HepG2 (cell line): ENCODE data around the gene RASIP1. TPM values are rescaled to one million over a fixed set of nuclear protein-coding genes. Genes with fewer than 3 reads are reported as not detected.

ENCODE experiments used
- ATAC-seq: fragments of 200-7000 bp; cut with Tn5 transposase; 3 replicates; pipeline ENCODE4 v1.9.1; 2020; ENCODE audit warnings: mild to moderate bottlenecking, moderate library complexity
- BruUV-seq: library from RNA; stranded (reverse); fragments of 400-500 nt; replicated peaks from 2 replicates; lab custom pipeline; 2021; lab: Mats Ljungman, UMichigan
- CTCF ChIA-PET: fragments of 300-600 bp; formaldehyde crosslinking; extraction: SDS; loops from one replicate; lab custom pipeline; 2021; ENCODE audit warnings: low total read pairs, inconsistent platforms, low intra/inter-chr PET ratio; lab: Yijun Ruan, JAX
- POLR2A ChIA-PET: fragments of 350-600 bp; sonication (Branson Sonifier 250); formaldehyde crosslinking; loops from one replicate; lab custom pipeline; 2020; ENCODE audit warnings: antibody characterized with exemption, inconsistent platforms; lab: Yijun Ruan, JAX
- DNase-seq: peaks from one replicate; pipeline ENCODE4 v3.0.0-alpha.2; 2015; ENCODE audit warnings: low spot score
- FAIRE-seq: peaks from 3 replicates; lab custom pipeline; 2011; peaks lifted over from hg19 to GRCh38; lab: Jason Lieb, UNC
- H2AFZ ChIP-seq: one replicate; pipeline ENCODE4 v1.6.1; 2011; ENCODE audit warnings: low read length, inconsistent platforms
- H3K27ac ChIP-seq: fragments of 300-600 bp; 3 replicates; pipeline ENCODE4 v1.8.0; 2011; ENCODE audit warnings: mixed run types, mild to moderate bottlenecking, mixed read lengths, low read length, inconsistent platforms; ENCODE audit not compliant: insufficient read depth; ENCODE audit errors: extremely low read length
- H3K27me3 ChIP-seq, 2 experiments: fragments of 200-600 bp in 1 of 2; 2 replicates in 1 of 2; 3 replicates in 1 of 2; pipeline versions ENCODE4 v1.6.0 to v1.8.0; 2011; ENCODE audit warnings: low read length in 2 of 2, mild to moderate bottlenecking in 2 of 2, moderate library complexity in 2 of 2, inconsistent platforms in 1 of 2; ENCODE audit not compliant: insufficient read depth in 2 of 2, control insufficient read depth in 1 of 2
- H3K36me3 ChIP-seq, 2 experiments: fragments of 200-600 bp in 1 of 2; replicated peaks in 1 of 2; 2 replicates in 1 of 2; 3 replicates in 1 of 2; pipeline versions ENCODE4 v1.5.1 to v1.8.0; 2011; ENCODE audit warnings: low read length in 2 of 2, inconsistent platforms in 1 of 2; ENCODE audit not compliant: insufficient read depth in 2 of 2, control insufficient read depth in 1 of 2
- H3K4me1 ChIP-seq: 2 replicates; pipeline ENCODE4 v1.5.1; 2012; ENCODE audit warnings: low read length, inconsistent platforms; ENCODE audit not compliant: insufficient read depth
- H3K4me2 ChIP-seq: 2 replicates; pipeline ENCODE4 v1.6.0; 2011; ENCODE audit warnings: low read depth, low read length, inconsistent platforms
- H3K4me3 ChIP-seq, 3 experiments: fragments of 200-600 bp in 1 of 3; sonication (generic), shearing (Covaris generic) in 1 of 3; replicated peaks in 1 of 3; 2 replicates each; pipeline ENCODE4 v1.5.1; 2011 to 2016; ENCODE audit warnings: low read length in 3 of 3, inconsistent platforms in 2 of 3, low read depth in 2 of 3, mild to moderate bottlenecking in 2 of 3, control low read depth in 1 of 3, mixed read lengths in 1 of 3; ENCODE audit not compliant: insufficient read depth in 1 of 3
- H3K79me2 ChIP-seq: one replicate; pipeline ENCODE4 v1.6.1; 2011; ENCODE audit warnings: low read length, inconsistent platforms; ENCODE audit not compliant: insufficient read depth
- H3K9ac ChIP-seq: 2 replicates; pipeline ENCODE4 v1.6.0; 2011; ENCODE audit warnings: mild to moderate bottlenecking, low read depth, low read length, inconsistent platforms; ENCODE audit not compliant: insufficient read depth
- H3K9me3 ChIP-seq: 2 replicates; pipeline ENCODE4 v1.5.1; 2012; ENCODE audit warnings: mild to moderate bottlenecking, low read length
- H4K20me1 ChIP-seq: 2 replicates; pipeline ENCODE4 v1.6.0; 2011; ENCODE audit warnings: inconsistent platforms, mild to moderate bottlenecking, low read length, moderate library complexity; ENCODE audit not compliant: insufficient read depth
- ASH2L ChIP-seq: fragments of 300-600, 200-600 bp; sonication (generic); IDR thresholded peaks from 2 replicates; pipeline ENCODE4 v1.7.0; 2017; ENCODE audit warnings: low read depth, mild to moderate bottlenecking, moderate library complexity, mixed read lengths, low read length; ENCODE audit not compliant: insufficient read length
- ATF4 ChIP-seq, 2 experiments: fragments of 450-650 bp in 1 of 2; sonication (generic) in 1 of 2; formaldehyde crosslinking; IDR thresholded peaks; 2 replicates each; pipeline versions ENCODE4 v1.5.0 to v1.8.0; 2020 to 2022; ENCODE audit warnings: mild to moderate bottlenecking in 1 of 2, missing genetic modification reagents in 1 of 2
- ATF7-NPFF ChIP-seq: sonication (generic); formaldehyde crosslinking; IDR thresholded peaks from 2 replicates; pipeline ENCODE4 v1.8.1; 2023; ENCODE audit warnings: mild to moderate bottlenecking, low read depth, missing genetic modification reagents, moderate library complexity
- KLF16 ChIP-seq, 2 experiments: sonication (generic) in 1 of 2; formaldehyde crosslinking in 1 of 2; IDR thresholded peaks; 2 replicates each; pipeline versions ENCODE4 v1.6.1 to v1.8.0; 2016 to 2023; ENCODE audit warnings: missing genetic modification reagents in 2 of 2, missing compliant biosample characterization in 1 of 2
- TBX2 ChIP-seq: sonication (generic); formaldehyde crosslinking; IDR thresholded peaks from 2 replicates; pipeline ENCODE4 v1.5.0; 2020; ENCODE audit warnings: missing genetic modification reagents, mild to moderate bottlenecking, borderline replicate concordance
- ZC3H4 ChIP-seq: sonication (generic); formaldehyde crosslinking; IDR thresholded peaks from 2 replicates; pipeline ENCODE4 v1.4.0; 2020; ENCODE audit warnings: missing genetic modification reagents, borderline replicate concordance
- ZNF350 ChIP-seq: sonication (generic); formaldehyde crosslinking; IDR thresholded peaks from 2 replicates; pipeline ENCODE4 v1.4.0; 2020; ENCODE audit warnings: mild to moderate bottlenecking, low read depth, missing genetic modification reagents, borderline replicate concordance
- ZNF639 ChIP-seq: conservative IDR thresholded peaks from 2 replicates; pipeline ENCODE4 v1.6.1; 2018; ENCODE audit warnings: missing genetic modification reagents
- ZNF878 ChIP-seq: sonication (generic); formaldehyde crosslinking; IDR thresholded peaks from 2 replicates; pipeline ENCODE4 v1.8.1; 2023; ENCODE audit warnings: mild to moderate bottlenecking, missing genetic modification reagents, moderate library complexity
- WGBS: methylation state at CpG from one replicate; pipeline ENCODE4 v1.1.6; 2017; ENCODE audit warnings: low lambda C conversion rate; 5-methylcytosine and 5-hydroxymethylcytosine counted together
- in situ Hi-C: cut with HindIII; loops from 2 replicates; pipeline ENCODE4 v1.10.0; 2017; ENCODE audit warnings: low pct_unique_long_range_greater_than_20kb; ENCODE audit not compliant: extremely low pct_ligation_motif_present
- intact Hi-C: fragments of 100-400 bp; cut with micrococcal nuclease; formaldehyde crosslinking; loops from one replicate; pipeline ENCODE4 v1.10.0; 2022; ENCODE audit not compliant: unreplicated experiment
- polyA plus RNA-seq, 8 experiments: library from polyadenylated mRNA; depleted of rRNA in 3 of 8; stranded (reverse) in 7 of 8; unstranded in 1 of 8; fragments of >200 nt; fragmentation: Illumina TruSeq in 4 of 8; extraction: Trizol in 4 of 8; gene quantifications; 2 replicates each; pipeline versions ENCODE4 v1.2.1 to v1.2.3, GENCODE V29; 2011 to 2016; ENCODE audit warnings: low read depth in 4 of 8, missing spikeins in 1 of 8, mixed read lengths in 1 of 8; ENCODE audit not compliant: insufficient read depth in 1 of 8
- total RNA-seq, 5 experiments: library from RNA; depleted of rRNA; stranded (reverse); fragments of >200 nt; fragmentation: Illumina TruSeq; extraction: Trizol; gene quantifications; 2 replicates each; pipeline ENCODE4 v1.2.3, GENCODE V29; 2016; ENCODE audit warnings: low read depth in 1 of 5

Gene RASIP1
- total and polyA plus RNA-seq, 2 of the 13 experiments (the other 11 are each of a cell fraction or from before 2014, with no cell fraction given), result 0.44 to 0.58 TPM

- TF ChIP-seq ATF4 (CRISPR knock-in tag; IDR thresholded peaks at IDR 0.05) (no peak), ASH2L (no peak)
Measured at GRCh38 chr19:48757741-48758144, 17.3 kb upstream of the RASIP1 start (continued).

- Histone ChIP-seq H3K9me3 (no peaks in the 10 kb centered on the region), H3K27ac (peak overlapping the region; percentile 50), H3K4me3 (no peak overlapping the region), H4K20me1 (no peaks in the 10 kb centered on the region), H3K36me3 (no peaks in the 10 kb centered on the region), H3K27me3 (no peaks in the 10 kb centered on the region), H2AFZ (no peak overlapping the region), H3K4me2 (peak overlapping the region; percentile 41; the same call in 1 of the 2 replicates), H3K4me1 (peaks cover 67% of the 10 kb centered on the region), H3K79me2 (no peaks in the 10 kb centered on the region), H3K9ac (no peak overlapping the region)
- POLR2A ChIA-PET, result interaction anchor here (0.9 to 3.8 kb wide), 4 partner anchors 9 to 17 kb away, joined by 3 to 30 read pairs (median 4); no protein-coding TSS in a partner anchor
- TF ChIP-seq TBX2 (CRISPR knock-in tag) (no peak), ZNF878 (CRISPR knock-in tag) (no peak), ZNF350 (CRISPR knock-in tag) (0 out of 2 replicates have a peak, but pooled peaks have one; percentile 14), ZC3H4 (CRISPR knock-in tag) (no peak), ZNF639 (CRISPR knock-in tag) (no peak), ATF7-NPFF (CRISPR knock-in tag) (no peak), KLF16 (CRISPR knock-in tag; IDR thresholded peaks at IDR 0.05) (no peak)
- no peak for ATAC-seq
- intact Hi-C loops (no loop called here), in situ Hi-C loops (no loop called here)
- 72% methylated on average over 9 of the region's 12 CpGs for WGBS
- FAIRE-seq, result no peak
- BruUV-seq, result no TSS peak
- no peak for DNase-seq
- CTCF ChIA-PET, result no interaction called here
Measured at GRCh38 chr19:48757089-48757675, 16.8 kb upstream of the RASIP1 start.
